Measurements from ENCODE around the gene OVCH2. TPM values are rescaled to one million over a fixed set of nuclear protein-coding genes. Genes with fewer than 3 reads are reported as not detected.
"Not testable (repeated sequence)": the region's sequence is repeated elsewhere in the genome, so short reads cannot be mapped to it uniquely, and the experiment has no call there.

The OVCH2 gene
- total RNA-seq, 1 donor from 2014 or later: under 0.01 TPM

- FAIRE-seq: no peak
- TF ChIP-seq CTCF (IDR thresholded peaks at IDR 0.05; ENCODE audit: insufficient read depth, low read length, severe bottlenecking): no peak
These were observed 41.4 kb downstream of the OVCH2 start for GRCh38 chr11:7664867-7665266.

GRCh38 chr11:7663531-7663930, 42.7 kb downstream of the OVCH2 start:
- H3K36me3 ChIP-seq (ENCODE audit: control insufficient read depth, insufficient read depth, low read length); FAIRE-seq; H3K27me3 ChIP-seq (ENCODE audit: control insufficient read depth, insufficient read depth, low read length); DNase-seq (ENCODE audit: low read depth); H3K4me3 ChIP-seq (ENCODE audit: low read depth, low read length): not testable (repeated sequence)

More at GRCh38 chr11:7664867-7665266, 41.4 kb downstream of the OVCH2 start:
- Histone ChIP-seq H3K4me3 (ENCODE audit: low read depth, low read length) (no peak overlapping the region), H3K36me3 (ENCODE audit: control insufficient read depth, insufficient read depth, low read length) (peaks cover 2% of the 10 kb centered on the region), H3K27me3 (ENCODE audit: control insufficient read depth, insufficient read depth, low read length) (no peaks in the 10 kb centered on the region)
- DNase-seq (ENCODE audit: low read depth): no peak

- peak; percentile 87 for TF ChIP-seq CTCF (IDR thresholded peaks at IDR 0.05; ENCODE audit: insufficient read depth, low read length, severe bottlenecking)
- FAIRE-seq (peak; percentile 90), DNase-seq (ENCODE audit: low read depth) (peak; percentile 67)
- Histone ChIP-seq H3K36me3 (ENCODE audit: control insufficient read depth, insufficient read depth, low read length) (peaks cover 2% of the 10 kb centered on the region), H3K27me3 (ENCODE audit: control insufficient read depth, insufficient read depth, low read length) (no peaks in the 10 kb centered on the region), H3K4me3 (ENCODE audit: low read depth, low read length) (no peak overlapping the region)
These were observed 48.8 kb downstream of the OVCH2 start for GRCh38 chr11:7657306-7658025.

- FAIRE-seq: peak; percentile 55
These were observed 49.6 kb downstream of the OVCH2 start for GRCh38 chr11:7656704-7657103.

GRCh38 chr11:7655253-7656217, 50.7 kb downstream of the OVCH2 start:
- Histone ChIP-seq H3K4me3 (ENCODE audit: low read depth, low read length) (no peak overlapping the region), H3K36me3 (ENCODE audit: control insufficient read depth, insufficient read depth, low read length) (peaks cover 2% of the 10 kb centered on the region), H3K27me3 (ENCODE audit: control insufficient read depth, insufficient read depth, low read length) (no peaks in the 10 kb centered on the region)
- DNase-seq (ENCODE audit: low read depth): no peak
- no peak for FAIRE-seq
- no peak for TF ChIP-seq CTCF (IDR thresholded peaks at IDR 0.05; ENCODE audit: insufficient read depth, low read length, severe bottlenecking)

More at GRCh38 chr11:7656704-7657103, 49.6 kb downstream of the OVCH2 start:
- TF ChIP-seq CTCF (IDR thresholded peaks at IDR 0.05; ENCODE audit: insufficient read depth, low read length, severe bottlenecking): no peak
- Histone ChIP-seq H3K36me3 (ENCODE audit: control insufficient read depth, insufficient read depth, low read length) (peaks cover 2% of the 10 kb centered on the region), H3K4me3 (ENCODE audit: low read depth, low read length) (no peak overlapping the region), H3K27me3 (ENCODE audit: control insufficient read depth, insufficient read depth, low read length) (no peaks in the 10 kb centered on the region)
- no peak for DNase-seq (ENCODE audit: low read depth)

- FAIRE-seq (no peak), DNase-seq (ENCODE audit: low read depth) (no peak)
- no peak overlapping the region for H3K4me3 ChIP-seq (ENCODE audit: low read depth, low read length)
- no peak for TF ChIP-seq CTCF (IDR thresholded peaks at IDR 0.05; ENCODE audit: insufficient read depth, low read length, severe bottlenecking)
- H3K36me3 ChIP-seq (ENCODE audit: control insufficient read depth, insufficient read depth, low read length): peaks cover 3% of the 10 kb centered on the region
- H3K27me3 ChIP-seq (ENCODE audit: control insufficient read depth, insufficient read depth, low read length): no peaks in the 10 kb centered on the region
These were observed 52.0 kb downstream of the OVCH2 start for GRCh38 chr11:7654195-7654705.
